Skin of body (tissue), 2 donors: ENCODE data around the gene HOMER2. TPM values are rescaled to one million over a fixed set of nuclear protein-coding genes. Genes with fewer than 3 reads are reported as not detected.

Experiments
- DNase-seq: peaks from one replicate; lab custom pipeline; 2025; lab: John Stamatoyannopoulos, UW
- total RNA-seq: library from RNA; depleted of rRNA; stranded (reverse); fragments of >200 nt; gene quantifications from one replicate; pipeline ENCODE4 v1.2.3, GENCODE V29; 2014

HOMER2 gene
- total RNA-seq, 1 donor from 2014 or later = 16.8 TPM

DNA sequence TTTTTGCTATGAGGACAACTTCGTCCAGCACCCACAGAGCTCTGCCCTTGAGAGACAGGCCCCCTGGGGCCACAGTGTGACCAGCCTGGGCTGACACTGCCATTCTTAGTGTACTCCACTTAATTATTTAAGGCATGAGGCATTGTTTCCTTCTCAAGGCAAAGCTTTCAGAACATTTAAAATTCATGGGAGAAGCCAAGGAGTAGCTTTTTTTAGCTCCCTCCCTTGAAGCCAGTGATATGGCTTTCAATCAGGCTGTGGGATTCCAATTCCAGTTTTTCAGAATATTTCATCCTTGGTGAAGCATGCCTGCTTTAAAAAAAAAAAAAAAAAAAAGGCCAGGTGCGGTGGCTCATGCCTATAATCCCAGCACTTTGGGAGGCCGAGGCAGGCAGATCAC lies 21.3 kb downstream of the HOMER2 start:
- no peak for DNase-seq

DNA sequence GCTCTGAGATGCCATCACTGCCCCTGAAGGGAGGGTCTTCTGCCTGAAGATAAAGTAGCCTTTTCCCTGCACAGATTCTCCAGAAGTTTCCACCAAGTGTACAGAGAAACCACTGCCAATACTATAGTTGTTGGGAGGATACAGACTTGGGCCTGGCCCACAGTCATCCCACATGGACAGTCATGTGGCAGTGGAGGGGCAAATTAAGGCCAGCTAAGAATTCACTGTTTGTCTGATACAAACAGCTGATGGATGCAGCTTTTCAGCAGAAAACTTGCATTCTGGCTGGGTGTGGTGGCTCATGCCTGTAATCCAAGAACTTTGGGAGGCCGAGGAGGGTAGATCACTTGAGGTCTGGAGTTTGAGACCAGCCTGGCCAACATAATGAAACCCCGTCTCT lies 22.1 kb downstream of the HOMER2 start:
- DNase-seq = no peak

DNA sequence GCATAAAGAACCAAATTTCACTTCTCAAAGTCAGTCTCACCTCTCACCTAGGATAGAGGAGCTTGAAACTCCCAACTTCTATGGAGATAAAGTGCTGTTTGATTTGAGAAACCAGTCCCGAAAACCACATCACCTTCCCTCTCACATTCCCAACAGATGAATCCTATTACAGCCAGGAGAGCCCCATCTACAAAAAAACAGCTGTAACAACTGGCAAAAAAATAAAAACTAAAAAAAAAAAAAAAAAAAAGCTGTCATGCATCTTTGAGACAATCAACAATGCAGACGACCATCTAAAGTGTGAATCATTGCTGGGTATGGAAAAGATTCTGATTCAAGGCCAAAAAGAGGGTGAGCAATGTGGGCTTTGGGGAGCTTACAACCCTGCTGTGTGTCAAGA lies 23.8 kb downstream of the HOMER2 start:
- DNase-seq = no peak

DNA sequence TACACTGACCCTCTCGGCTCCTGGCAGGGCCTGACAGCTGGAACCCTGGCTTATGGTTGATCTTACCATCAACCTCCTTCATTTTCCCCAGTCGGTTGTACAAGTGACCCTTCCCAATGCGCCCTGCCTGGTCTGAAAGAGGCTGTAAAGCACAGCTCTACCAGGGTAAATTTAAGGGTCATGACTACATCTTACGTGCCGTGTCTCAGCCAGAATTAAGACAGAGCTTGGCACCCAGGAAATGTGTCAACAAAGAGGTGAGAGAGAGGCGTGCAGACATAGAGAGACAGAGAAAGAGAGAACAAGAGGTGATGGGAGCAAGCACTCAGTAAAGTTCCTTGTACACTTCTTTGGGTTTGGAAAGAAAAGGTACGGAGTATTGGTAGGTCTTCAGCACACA lies 28.8 kb downstream of the HOMER2 start:
- no peak for DNase-seq

DNA sequence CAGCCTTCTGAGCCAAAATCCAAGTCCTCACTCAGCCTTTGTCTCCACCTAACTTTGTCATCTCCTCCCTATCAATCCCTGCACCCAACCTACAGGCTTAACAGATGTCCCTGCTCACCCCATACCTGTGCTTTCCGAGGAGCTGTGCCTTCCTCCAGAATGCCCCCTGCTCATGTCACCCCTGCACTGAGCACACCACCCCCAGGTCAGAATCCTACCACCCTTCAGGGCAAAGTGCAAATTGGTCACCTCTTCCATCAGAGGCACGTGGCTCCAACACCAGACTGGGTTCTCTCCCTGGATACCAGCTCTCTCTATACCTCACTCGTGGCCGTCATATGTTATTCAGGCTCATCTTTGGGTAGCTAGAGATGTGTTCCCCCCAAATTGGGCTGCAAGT lies 29.8 kb downstream of the HOMER2 start:
- no peak for DNase-seq

DNA sequence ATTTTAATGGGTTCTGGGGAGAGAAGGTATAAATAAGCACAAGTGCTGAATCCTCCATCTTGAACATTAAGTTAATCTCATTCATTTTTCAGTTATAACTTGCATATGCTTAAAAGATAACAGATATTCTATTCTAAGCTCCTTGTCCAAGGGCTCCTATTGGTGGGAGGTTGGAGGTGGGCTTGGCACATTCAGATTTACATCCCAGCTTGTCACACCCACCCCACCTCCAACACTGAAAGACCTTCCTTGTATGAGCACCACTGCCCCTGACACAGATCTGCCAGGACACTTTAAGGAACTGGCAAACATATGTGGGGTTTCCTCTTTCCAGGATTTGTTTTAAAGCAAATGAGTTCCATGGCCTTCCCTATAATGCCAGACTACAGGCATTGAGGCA lies 30.6 kb downstream of the HOMER2 start:
- DNase-seq = no peak

DNA sequence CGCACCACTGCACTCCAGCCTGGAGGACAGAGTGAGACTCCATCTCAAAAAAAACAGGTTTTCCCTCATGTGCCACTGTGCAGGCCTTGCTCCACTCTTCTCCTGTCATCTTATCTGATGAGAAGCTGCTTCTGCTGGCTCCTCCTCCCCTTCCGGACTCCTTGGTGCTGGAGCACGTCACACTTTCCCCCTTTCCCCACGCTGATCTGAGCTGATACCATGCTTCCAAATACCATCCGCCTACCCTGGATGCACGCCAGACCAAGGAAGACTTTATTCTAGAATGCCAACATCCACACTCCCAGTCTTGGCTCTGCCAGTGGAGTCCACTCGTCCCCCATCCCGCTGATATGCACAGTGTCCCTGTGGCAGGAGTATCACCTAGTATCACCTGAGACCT lies 31.3 kb downstream of the HOMER2 start:
- DNase-seq = no peak

DNA sequence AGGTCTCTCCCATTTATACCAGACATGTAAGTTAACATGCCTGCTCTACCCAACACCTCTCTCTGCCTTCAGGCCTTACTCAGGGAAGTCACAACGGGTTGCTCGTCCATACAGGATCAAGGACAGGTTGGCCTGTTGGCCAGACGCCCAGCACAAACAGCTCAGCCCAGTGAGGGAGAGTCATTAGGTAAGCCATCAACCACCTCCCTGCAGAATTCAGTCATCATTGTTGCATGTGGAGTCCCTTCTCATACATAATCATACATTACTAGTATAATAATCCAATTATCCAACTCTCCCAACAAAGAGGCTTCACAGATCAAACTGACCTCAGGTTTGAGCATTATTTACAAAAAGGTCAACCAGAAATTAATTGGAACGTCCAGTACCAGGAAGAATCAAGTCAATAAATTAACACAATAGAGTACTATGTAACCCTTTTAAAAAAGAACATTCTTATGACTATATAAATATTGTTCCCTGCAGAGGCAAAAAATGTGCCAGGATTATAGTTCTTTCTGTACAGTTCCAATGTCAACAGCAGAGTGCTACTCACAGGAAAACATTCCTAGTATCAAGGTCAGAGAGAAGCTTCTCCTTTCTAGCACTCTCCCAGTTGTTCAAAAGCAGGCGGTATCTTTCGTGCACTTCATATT lies 33.2 kb downstream of the HOMER2 start:
- DNase-seq = no peak

DNA sequence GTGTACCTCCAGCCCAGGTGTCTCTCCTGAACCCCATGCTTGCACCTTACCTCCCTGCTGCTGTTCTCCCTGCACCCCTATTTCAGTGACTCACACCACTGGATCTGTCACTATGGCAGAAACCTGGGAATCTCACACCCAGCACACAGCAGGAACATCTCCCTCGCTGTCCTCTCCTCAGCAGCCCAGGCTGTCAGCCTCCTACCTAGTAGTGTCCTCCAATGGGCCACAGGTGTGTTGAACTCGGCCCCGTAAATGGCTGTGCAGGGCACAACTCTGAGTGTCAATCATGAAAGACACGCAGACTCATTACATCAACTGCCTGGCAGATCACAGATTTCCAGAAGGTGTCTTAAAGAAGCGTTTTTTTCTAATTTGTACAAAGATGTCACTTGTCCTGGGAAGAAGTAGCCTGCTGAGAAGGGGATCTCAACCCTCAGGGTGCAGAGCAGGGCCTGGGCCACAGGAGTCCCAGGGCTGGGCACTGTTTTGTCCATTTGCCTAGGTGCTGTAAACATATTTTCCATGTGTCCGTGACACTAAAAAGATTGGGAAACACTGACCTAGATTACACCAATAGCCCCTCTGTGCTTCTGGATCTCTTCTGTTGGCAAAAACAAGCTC lies 33.8 kb downstream of the HOMER2 start:
- no peak for DNase-seq

DNA sequence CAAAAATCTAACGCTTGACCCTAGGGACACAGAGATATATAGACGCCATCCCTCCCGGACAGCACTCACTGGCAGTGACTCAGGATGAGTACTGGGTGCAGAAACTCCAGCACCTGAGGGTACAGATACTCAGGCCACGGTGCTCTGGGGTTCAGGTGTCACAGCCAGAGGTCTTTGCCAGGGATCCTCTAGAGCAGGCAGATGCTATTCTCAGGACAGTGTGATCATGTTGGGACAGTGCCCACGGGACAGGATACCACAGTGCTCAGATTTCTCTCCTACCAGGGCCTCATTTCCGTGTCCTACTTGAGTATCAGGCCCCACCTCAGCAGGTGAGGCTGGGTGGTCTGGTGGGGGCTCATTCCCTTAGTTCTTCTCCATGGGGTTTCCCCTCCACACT lies 34.4 kb downstream of the HOMER2 start:
- DNase-seq = no peak

DNA sequence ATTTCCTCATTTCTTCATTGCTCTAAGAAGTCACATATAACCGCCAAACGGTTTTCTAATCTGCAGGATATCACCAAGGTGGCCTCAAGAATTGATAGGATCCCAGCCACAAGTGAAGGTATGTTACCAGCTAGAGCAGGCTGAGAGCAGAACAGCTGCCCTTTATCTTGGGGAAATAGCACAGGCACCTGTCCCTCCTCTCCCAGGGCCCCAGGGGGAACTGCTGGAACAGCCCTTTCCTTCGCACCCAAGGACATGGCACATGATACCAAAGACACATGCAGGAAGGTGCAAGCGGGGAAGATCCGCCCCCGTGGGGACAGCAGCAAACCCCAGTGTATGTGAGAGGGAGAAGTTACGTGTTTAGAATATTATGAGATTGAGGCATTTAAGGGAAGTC lies 35.3 kb downstream of the HOMER2 start:
- DNase-seq = no peak

DNA sequence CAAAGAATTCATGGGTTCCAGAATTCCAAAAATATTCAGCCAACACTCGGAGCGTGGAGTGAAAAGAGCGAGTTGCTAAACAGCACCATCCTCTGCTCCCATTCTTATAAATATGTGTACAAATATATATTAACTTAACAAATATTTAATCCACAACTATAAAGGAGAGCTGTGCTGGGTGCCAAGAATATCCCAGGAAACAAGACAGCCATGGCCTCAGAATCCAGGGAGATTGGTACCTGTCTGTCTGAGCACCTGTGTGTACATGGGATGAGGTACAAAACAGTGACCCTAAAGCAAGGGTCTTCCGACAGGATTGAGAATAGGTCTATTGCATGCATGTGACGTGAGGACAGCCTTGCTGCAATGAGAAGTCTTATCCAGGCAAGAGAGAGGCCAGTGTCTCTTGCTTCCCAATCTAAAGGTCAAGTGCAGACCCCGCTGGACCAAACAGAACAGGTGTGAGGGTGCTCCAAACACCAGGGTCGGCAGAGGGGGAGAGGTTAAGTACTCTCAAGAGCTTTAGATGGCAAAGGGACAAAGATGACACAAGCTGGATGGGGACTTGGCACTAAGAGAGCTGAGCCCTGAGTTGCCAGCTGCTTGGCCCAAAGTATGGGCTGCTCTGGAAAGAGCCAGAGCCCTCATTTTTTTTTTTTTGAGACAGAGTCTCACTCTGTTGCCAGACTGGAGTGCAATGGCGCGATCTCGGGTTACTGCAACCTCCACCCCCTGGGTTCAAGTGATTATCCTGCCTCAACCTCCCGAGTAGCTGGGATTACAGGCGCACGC lies 36.2 kb downstream of the HOMER2 start:
- no peak for DNase-seq

DNA sequence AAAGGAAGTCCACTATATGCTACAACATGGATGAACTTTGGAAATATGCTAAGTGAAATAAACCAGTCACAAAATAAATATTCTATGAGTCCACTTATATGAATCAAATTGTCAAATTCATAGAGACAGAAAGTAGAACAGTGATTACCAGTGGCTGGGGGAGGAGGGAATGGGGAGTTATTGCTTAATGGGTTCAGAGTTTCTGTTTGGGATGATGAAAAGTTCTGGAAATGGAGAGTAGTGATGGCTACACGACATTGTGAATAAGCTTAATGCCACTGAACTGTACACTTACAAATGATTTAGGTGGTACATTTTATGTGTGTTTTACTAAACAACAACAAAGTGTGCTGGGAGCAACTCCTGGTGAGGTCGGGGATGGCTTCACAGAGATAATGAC lies 38.1 kb downstream of the HOMER2 start:
- DNase-seq = no peak

DNA sequence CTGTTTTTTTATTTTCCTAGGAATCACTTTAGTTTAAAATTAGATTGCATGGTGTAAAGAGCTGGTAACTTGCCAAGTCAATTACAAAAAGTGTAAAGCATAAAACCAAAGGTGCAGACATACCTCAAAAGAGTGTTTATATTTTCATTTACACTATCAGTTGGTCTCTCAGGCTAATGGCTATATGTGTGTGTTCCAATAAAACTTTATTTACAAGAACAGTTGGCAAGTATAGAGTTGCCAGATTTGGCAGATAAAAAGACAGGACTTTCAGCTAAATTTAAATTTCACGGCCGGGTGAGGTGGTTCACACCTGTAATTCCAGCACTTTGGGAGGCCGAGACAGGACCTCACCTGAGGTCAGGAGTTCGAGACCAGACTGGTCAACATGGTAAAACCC lies 41.1 kb downstream of the HOMER2 start:
- no peak for DNase-seq

DNA sequence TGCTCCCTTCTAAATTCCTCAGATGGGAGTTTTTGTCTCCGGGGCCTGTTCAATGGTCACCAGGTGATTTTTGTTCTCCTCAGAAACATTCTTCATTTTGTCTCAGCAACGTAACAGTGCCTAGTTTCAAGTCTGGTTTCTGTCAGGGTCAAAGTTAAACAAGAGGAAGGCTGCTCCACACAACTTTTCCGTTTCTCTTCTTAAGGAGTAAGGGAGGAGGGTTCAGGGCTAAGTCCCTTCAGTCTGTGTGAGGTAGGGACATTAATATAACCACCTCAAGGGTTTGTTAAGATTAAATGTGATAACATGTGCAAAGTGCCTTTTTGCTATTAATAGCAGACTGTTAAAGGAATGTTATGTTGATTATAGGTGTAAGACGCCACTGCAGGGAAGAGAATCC lies 41.8 kb downstream of the HOMER2 start:
- no peak for DNase-seq

DNA sequence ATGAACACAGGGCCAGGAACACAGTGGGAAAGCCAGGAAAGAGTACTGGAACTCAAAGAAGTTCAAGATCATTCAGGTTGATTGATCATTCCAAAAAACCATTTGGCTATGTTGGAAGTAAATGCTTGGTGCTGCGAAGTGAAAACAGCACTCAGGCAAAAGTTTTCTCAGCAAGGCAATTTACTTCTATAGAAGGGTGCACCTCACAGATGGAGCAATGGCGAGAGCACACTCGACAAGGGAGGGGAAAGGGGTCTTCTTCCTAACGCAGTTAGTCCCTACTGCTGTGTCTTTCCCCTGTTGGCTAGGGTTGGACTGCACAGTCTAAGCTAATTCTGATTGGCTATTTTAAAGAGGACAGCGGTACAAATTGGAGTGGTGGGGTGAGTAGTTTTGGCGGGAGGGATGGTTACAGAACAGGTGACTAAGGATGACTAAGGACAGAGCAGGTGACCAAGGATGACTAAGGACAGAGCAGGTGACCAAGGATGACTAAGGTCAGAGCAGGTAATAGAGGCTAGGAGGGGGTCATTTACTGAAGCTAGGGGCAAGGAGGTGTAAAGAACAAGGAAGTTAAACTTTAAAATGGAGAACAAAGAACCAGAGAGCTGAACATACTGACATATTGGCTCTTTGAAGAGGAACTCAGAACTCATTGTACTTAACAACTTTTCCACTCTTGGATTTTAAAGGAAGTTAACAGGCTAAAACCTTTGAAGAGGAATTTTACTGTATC lies 43.3 kb downstream of the HOMER2 start:
- no peak for DNase-seq

DNA sequence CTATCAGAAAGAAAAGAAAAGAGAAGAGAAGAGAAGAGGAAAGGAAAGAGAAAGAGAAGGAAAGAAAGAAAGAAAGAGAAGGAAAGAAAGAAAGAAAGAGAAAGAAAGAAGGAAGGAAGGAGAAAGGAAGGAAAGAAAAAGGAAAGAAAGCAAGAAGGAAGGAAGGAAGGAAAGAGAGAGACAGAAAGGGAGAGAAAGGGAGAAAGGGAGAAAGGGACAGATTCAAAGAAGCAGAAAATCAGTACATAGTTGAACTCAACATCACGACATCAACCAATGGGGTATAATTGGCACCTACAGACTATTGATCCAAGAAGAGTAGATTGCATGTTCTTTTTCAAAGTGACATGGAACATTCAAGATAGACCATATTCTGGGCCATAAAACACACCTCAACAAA lies 45.2 kb downstream of the HOMER2 start:
- no peak for DNase-seq

DNA sequence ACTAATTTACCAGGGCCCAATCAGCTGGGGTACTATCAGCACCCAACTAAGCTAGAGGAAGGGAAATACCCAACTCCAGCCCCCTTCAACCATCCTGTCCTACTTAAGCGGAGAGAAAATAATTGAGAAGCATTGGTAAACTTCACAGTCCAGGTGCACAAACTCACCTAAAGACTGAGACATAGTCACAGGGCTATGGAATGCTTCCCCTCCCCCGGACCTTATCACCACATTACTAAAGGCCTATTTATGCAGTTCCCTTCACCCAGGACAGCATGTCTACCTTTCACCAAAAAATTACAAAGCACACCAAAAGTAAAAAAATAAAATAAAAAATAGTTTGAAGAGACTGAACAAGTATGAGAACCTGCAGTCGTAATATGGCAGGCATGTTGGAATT lies 47.9 kb downstream of the HOMER2 start:
- no peak for DNase-seq

DNA sequence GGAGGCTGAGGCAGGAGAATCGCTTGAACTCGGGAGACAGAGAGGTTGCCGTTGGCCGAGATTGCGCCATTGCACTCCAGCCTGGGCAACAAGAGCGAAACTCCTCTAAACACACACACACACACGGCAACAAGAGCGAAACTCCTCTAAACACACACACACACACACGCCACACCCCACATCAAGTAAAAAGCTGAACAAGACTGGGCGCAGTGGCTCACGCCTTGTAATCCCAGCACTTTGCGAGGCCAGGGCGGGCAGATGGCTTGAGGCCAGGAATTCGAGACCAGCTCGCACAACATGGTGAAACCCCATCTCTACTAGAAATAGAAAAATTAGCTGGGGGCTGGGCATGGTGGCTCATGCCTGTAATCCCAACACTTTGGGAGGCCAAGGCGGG lies 49.0 kb downstream of the HOMER2 start:
- no peak for DNase-seq

DNA sequence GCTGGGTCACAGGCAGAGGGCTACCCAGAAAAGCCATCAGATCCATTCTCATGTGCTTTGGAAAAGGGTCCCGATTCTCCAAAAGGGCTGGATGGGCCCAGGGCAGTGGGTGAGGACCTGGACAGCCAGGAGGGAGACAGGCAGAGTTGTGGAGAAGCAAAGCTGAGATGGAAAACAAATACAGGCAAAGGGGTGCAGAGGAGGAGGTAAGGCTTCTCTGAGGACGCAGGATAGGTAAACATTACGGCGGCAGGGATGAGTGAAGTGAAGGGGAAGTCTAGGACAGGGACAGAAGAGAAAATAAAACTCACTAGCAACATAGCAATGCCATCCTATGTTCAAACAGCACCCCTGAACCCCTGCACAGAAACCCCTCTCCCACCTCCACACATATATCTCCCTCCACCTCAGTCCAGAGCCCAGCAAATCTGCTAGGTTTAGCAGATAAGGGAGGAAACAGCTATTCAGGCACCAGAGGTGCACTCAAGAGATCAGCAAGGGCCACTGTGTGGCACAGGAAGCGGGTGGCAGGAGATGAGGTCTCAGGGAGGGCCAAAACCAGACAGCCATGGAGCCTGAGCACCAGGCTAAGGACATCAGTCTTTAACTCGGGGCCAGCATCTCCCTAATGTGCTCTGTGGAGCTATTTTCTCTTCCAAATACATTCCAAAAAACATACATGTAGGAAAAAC lies 51.3 kb downstream of the HOMER2 start:
- no peak for DNase-seq

DNA sequence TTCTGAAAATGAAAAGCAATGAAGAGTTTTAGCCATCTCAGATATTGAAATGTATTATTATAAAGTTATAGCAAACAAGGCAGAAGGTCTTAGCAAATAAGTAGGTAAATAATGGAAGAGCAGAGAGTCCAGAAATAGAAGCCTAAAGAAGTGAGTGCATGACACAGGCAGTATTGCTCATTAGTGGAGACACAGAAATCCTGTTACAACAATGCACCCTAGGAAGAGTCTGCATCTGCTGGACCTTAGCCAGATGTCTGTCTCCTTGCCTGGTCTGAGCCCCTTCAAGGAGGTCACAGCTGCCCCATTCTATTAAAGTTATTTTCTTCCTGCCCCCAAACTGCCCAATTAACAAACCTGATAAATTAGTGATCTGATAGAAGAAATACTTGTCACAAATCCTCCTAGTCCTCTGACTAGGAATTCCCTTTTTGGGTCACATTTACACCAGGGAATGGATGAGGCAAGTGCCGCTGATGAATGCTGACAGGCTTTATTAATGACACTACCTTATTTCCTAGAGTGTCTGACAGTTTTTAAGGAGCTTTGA lies 51.9 kb downstream of the HOMER2 start:
- no peak for DNase-seq
